ENCODE data around the gene ZBTB12.

Gene ZBTB12

DNA sequence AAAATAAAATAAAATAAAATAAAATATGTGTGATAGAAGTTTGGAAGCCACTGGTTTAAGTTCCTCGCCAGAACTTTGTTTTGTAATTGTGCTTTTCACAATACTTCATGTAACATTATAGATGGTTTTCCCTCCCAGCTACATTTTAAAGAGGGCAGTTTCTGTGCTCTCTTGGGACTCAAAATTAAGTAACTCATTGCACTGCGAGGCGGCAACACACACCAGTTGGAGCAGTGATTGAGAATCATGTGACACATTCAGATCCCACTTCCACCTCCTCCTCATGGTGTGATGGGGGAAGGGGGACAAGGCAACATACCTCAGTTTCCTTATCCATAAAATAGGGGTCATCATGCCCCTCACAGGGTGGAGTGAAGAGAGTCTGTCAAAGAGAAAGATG is 33.1 kb upstream of the ZBTB12 start:
- TF ChIP-seq GATA3 (IDR thresholded peaks at IDR 0.05; ENCODE audit: low read depth, low read length) (no peak), GATA2 (IDR thresholded peaks at IDR 0.05; ENCODE audit: low read depth, low read length) (no peak)

DNA sequence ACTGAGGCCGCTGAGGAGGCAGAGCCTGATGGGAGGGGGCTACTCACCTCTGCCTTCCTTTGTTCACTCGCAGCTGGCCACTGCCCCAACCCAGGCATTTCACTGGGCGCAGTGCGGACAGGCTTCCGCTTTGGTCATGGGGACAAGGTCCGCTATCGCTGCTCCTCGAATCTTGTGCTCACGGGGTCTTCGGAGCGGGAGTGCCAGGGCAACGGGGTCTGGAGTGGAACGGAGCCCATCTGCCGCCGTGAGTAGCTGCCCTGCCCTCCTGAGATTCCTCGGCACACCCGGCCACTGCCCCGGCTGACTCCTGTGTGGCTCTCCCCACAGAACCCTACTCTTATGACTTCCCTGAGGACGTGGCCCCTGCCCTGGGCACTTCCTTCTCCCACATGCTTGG is 31.7 kb upstream of the ZBTB12 start:
- TF ChIP-seq GATA3 (IDR thresholded peaks at IDR 0.05; ENCODE audit: low read depth, low read length) (no peak), GATA2 (IDR thresholded peaks at IDR 0.05; ENCODE audit: low read depth, low read length) (no peak)

DNA sequence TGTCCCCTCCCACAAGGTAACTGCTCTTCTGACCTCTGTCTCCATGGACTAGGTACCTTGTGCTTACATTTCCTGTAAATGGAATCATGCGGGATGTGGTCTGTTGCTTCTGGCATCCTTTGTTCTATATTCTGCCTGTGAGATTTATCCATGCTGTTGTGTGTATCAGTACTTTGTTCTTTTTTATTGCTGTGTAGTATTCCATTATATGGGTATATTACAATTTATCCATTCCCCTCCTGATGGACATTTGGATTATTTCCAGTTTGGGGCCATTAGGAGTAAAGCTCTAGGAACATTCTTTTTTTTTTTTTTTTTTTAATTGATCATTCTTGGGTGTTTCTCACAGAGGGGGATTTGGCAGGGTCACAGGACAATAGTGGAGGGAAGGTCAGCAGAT is 29.1 kb upstream of the ZBTB12 start:
- TF ChIP-seq GATA2 (IDR thresholded peaks at IDR 0.05; ENCODE audit: low read depth, low read length) (no peak), GATA3 (IDR thresholded peaks at IDR 0.05; ENCODE audit: low read depth, low read length) (no peak)

DNA sequence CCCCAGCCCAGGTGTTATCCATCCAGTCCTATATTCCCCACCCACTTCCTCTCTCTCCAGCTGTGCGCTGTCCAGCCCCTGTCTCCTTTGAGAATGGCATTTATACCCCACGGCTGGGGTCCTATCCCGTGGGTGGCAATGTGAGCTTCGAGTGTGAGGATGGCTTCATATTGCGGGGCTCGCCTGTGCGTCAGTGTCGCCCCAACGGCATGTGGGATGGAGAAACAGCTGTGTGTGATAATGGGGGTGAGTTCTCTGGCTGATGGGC is 26.7 kb upstream of the ZBTB12 start:
- TF ChIP-seq GATA2 (IDR thresholded peaks at IDR 0.05; ENCODE audit: low read depth, low read length) (no peak), GATA3 (IDR thresholded peaks at IDR 0.05; ENCODE audit: low read depth, low read length) (no peak)

DNA sequence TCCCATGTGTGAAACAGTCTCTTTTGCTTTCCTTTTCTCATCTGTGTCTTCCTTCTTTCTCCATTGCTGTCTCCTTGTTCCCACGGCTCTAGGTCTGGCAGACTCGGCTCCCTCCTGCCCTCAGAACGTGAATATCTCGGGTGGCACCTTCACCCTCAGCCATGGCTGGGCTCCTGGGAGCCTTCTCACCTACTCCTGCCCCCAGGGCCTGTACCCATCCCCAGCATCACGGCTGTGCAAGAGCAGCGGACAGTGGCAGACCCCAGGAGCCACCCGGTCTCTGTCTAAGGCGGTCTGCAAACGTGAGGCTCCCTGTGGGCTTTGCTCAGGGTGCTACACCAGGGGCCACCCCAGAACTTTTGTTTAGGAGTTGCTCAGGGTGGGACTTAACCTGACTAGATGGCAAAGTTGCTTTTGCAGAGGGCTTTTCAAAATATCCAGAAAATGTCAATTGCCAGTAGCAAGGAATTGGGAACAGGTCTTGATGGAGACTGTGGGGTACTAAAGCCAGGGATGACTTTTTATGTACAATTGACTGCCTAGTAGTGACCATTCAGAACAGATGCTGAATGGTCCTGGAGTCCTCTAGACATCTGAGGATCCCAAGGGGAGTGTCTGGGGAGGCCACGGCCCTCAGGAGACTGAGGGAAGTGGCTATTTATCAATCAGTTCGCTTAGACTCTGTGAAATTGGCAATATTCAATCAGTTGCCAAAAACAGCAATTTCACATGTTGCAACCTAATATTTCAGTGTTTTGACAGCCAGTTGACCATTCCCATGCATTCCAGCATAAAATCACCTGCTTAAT is 26.2 kb upstream of the ZBTB12 start:
- TF ChIP-seq GATA3 (IDR thresholded peaks at IDR 0.05; ENCODE audit: low read depth, low read length) (no peak), GATA2 (IDR thresholded peaks at IDR 0.05; ENCODE audit: low read depth, low read length) (no peak)

DNA sequence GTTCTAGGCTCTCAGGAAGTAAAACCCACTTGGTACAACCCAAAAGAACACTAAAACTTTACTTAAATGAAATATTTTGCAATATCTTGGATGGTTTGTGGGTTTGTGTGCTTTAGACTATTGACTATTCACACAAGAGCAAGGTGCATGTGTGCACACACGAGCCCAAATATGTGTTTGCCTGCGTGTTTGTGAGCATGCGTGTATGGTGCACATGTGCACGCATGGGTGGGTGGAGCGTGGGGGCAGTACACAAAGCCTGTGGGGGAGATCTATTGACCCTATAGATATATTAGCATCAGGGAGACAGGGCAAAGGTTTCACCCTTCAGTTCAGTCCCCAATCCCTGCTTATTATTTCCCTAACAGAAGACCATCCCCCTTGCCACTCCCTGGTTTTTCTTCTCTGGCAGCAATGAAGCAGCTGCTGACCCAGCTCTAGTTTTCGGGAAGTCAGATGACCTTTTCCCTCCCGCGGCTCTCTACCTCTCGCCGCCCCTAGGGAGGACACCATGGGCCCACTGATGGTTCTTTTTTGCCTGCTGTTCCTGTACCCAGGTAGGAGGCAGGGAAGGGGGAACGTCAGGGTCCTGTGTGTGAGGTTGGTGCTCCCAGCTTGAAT is 25.5 kb upstream of the ZBTB12 start, which contains the start of gene C2:
TSS of gene C2 (plus strand) at position 476 of the 621 bp plus-strand sequence. CDS start at position 512, 36 bp downstream.
- no peak for TF ChIP-seq GATA3 (IDR thresholded peaks at IDR 0.05; ENCODE audit: low read depth, low read length)
- TF ChIP-seq GATA2 (IDR thresholded peaks at IDR 0.05; ENCODE audit: low read depth, low read length): no peak

DNA sequence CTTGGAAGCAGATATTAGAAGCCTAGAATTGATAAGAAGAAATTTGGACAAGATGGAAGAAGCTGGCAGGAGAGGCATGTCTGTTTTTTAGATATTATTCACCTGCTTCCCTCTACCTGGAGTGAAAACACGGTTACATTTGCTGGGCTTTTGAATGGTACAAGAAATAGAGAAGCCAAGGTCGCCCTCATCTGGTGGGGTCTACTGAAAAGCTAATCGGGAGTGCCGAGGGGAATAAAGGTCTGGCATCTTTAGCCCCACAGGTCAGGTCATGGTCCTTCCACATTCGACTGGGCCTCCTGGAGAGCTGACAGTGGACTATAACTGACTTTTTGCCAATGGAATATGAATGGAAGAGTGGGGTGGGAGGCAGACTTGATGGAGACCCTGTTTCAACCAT is 21.1 kb upstream of the ZBTB12 start:
- no peak for TF ChIP-seq GATA2 (IDR thresholded peaks at IDR 0.05; ENCODE audit: low read depth, low read length)
- no peak for TF ChIP-seq GATA3 (IDR thresholded peaks at IDR 0.05; ENCODE audit: low read depth, low read length)

DNA sequence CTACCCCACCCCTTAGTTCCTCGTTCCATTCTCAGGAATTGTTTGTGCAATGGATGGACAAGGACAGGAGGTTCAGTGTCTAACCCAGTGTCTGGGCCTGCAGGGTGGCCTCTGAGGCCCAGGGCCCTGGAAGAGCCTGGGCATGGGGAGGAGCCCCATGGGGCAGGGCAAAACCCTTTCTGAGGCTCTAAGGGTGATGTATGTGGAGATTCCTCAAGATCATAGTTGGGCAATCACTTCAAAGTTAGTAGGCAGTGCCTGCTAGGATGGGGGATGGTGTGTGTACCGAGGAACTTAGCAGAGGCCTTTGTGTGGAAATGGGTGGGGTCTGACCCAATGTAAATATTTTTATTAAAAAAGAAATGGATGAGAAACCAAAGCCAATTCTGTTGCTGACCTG is 18.9 kb upstream of the ZBTB12 start:
- TF ChIP-seq GATA2 (IDR thresholded peaks at IDR 0.05; ENCODE audit: low read depth, low read length) (no peak), GATA3 (IDR thresholded peaks at IDR 0.05; ENCODE audit: low read depth, low read length) (no peak)

DNA sequence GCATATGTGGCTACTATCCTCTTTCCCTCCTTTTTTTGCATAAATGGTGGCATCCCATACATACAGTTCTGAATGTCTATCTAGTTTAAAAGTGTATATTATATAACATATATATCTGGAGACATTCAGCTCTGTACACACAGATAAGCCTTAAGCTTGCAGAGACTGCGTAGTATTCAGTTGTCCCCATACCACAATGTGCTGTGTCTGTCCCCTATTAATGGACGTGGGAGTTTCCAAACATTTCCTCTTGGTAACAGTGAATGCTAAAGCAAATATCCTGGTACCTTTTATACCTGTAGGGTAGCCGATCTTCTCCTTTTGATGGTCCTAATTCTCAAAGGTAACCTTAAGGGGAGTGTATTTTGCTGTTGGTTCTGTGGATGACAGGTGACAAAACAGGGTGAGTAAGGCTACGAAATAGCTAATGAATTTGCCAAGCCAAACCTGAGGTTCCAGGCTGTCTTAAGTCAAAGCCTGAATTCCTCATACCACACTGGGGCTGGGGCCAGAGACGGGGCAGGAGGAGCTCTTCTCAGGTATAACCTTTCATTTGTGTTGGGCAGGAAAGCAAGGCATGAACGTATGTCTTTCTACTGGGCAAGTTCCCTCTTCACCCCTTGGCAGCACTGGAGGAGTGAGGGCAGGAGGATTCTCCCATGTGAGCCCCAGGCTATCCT is 17.9 kb upstream of the ZBTB12 start:
- TF ChIP-seq GATA2 (IDR thresholded peaks at IDR 0.05; ENCODE audit: low read depth, low read length) (no peak), GATA3 (IDR thresholded peaks at IDR 0.05; ENCODE audit: low read depth, low read length) (no peak)

DNA sequence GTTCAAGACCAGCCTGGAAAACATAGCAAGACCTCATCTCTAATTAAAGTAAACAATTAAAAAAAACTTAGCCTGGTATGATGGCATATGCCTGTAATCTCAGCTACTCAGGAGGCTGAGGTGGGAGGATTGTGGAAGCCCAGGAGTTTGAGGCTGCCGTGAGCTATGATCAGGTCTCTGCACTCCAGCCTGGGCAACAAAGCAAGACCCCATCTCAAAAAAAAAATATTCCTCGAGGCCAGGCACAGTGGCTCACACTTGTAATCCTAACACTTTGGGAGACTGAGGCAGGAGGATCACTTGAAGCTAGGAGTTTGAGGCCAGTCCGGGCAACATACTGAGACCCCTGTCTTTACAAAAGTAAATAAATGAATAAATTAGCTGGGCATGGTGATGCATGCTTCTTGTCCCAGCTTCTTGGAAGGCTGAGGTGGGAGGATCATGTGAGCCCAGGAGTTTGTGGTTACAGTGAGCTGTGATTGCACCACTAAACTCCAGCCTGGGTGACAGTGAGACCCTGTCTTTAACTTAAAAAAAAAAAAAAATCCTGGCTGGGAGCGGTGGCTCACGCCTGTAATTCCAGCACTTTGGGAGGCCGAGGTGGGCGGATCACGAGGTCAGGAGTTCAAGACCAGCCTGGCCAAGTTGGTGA is 16.3 kb upstream of the ZBTB12 start:
- TF ChIP-seq GATA2 (IDR thresholded peaks at IDR 0.05; ENCODE audit: low read depth, low read length): no peak
- TF ChIP-seq GATA3 (IDR thresholded peaks at IDR 0.05; ENCODE audit: low read depth, low read length): no peak

DNA sequence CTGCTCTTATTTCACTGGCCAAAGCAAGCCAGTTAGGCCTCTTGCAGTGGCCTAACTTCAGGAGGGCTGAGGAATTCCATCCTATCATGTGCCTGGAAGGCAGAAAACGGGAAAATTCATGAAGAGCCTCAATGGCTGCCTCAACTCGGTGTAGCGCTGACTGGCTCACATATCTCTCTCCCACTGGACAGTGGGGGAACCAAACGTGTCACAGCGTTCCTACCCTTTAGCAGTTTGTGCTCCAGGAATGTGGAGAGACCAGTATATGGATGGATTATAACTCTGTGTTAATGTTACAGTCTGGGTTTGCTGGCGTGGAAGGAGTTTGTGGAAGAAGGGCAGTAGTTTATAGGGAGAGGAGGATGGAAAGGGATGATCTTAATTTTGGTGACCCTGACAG is 13.9 kb upstream of the ZBTB12 start:
- TF ChIP-seq GATA3 (IDR thresholded peaks at IDR 0.05; ENCODE audit: low read depth, low read length): no peak

DNA sequence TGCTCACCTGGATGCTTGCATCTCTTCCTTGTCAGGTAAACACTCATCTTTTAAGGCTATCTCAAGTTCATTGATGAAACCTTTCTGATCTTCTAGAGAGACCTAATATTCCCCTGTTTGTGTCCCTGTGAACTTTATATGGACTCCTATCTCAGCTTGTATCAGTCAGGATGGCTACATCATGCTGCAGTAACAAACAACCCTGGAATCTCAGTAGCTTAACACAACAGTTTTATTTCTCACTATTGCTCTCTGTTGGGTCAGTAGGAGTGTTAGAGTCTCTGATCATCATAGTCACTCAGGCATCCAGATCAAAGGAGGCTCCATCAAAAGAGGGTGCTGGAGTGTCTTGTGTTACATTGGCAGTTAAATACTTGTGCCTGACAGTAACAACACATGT is 13.5 kb upstream of the ZBTB12 start:
- TF ChIP-seq GATA3 (IDR thresholded peaks at IDR 0.05; ENCODE audit: low read depth, low read length) (no peak), GATA2 (IDR thresholded peaks at IDR 0.05; ENCODE audit: low read depth, low read length) (no peak)

DNA sequence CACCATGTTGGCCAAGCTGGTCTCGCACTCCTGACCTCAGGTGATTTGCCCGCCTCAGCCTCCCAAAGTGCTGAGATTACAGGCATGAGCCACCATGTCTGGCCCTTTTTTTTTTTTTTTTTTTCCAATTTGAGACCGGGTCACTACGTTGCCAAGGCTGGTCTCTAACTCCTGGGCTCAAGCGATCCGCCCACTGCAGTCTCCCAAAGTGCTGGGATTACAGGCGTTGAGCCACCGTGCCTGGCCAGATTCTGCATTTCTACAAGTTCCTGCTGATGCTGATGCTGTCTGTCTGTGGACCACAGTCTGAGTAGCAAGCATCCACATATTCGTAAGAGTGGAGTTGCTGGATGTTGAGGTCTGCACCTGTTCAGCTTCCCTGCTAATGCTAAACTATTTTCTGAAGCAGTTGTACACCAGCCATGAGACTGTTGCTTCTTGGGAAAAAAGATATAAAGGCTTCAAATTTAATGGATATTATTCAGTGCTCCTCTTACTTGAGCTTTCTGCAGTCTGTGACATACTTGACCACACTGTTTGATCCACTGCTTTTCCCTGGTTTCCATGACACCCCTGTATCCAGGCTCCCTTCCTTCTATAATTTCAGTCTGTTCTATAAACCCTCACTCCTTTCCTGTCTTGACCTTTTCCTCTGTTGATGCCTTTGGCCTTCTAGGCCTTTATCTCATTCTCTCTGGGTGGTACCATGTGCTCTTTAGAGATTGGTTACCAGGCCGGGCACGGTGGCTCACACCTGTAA is 10.1 kb upstream of the ZBTB12 start:
- TF ChIP-seq GATA3 (IDR thresholded peaks at IDR 0.05; ENCODE audit: low read depth, low read length): no peak
- TF ChIP-seq GATA2 (IDR thresholded peaks at IDR 0.05; ENCODE audit: low read depth, low read length): no peak

DNA sequence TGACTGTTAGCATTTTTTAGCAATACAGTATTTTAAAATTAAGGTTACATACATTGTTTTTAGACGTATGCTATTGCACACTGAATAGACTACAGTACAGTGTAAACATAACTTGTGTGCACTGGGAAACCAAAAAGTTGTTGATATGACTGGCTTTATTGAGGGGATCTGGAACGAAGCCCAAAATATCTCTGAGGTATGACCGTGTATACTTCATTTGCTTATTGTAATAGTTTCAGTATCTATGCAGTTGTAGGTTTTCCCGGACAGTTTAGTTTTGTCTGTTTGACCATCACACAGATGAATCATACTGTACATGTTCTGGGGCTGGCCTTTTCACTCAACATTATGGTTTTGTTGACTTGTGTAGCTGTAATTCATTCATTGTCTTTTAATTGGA is 6.9 kb upstream of the ZBTB12 start:
- TF ChIP-seq GATA3 (IDR thresholded peaks at IDR 0.05; ENCODE audit: low read depth, low read length) (no peak), GATA2 (IDR thresholded peaks at IDR 0.05; ENCODE audit: low read depth, low read length) (no peak)
